HG03095 (cell line): ENCODE results near the gene ANOS1.
"Not testable (repeated sequence)": the region's sequence is repeated elsewhere in the genome, so short reads cannot be mapped to it uniquely, and the experiment has no call there.

Experiments used
- ATAC-seq: cut with Tn5 transposase; IDR thresholded peaks from one replicate; pipeline ENCODE4 v1.9.1; 2021; ENCODE audit warnings: moderate library complexity; ENCODE audit not compliant: unreplicated experiment

ANOS1 gene

GRCh38 chrX:8632924-8633323 is 99.0 kb downstream of the ANOS1 start:
- ATAC-seq, result no peak

GRCh38 chrX:8629871-8630270 is 102.1 kb downstream of the ANOS1 start:
- no peak for ATAC-seq

DNA sequence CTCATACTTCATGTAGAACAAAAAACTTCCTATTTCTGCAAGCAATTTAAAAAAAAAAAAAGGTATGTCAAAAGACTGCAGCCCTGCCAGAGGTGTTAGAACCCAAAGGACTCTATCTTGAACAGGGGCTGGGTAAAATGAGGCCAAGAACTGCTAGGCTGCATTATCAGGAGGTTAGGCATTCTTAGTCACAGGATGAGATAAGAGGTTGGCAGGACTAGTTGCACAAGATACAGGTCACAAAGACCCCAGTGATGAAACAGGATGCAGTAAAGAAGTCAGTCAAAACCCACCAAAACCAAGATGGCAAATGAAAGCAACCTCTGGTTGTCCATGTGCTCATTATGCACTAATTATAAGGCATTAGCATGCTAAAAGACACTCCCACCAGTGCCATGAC is 104.1 kb downstream of the ANOS1 start:
- ATAC-seq, result no peak

DNA sequence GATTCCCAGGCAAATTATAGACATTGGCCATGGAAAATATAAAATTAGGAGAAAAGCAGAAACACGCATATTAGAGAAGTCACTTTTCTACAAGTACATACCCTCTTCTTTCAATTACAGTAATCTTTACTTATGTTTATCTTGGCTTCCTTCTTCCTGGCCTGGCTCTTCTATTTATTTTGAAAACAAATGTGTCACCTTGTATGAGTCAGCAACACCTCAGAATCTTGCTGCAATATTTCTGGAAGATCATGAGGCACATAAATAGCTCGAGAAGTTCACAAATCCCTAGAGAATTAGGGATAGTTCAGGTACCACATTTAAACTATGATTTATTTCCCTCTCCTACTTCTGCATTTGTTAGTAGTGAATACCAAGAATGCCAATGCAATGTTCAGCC is 124.6 kb downstream of the ANOS1 start:
- ATAC-seq, result no peak

GRCh38 chrX:8604131-8604530 is 127.8 kb downstream of the ANOS1 start:
- ATAC-seq, result no peak

DNA sequence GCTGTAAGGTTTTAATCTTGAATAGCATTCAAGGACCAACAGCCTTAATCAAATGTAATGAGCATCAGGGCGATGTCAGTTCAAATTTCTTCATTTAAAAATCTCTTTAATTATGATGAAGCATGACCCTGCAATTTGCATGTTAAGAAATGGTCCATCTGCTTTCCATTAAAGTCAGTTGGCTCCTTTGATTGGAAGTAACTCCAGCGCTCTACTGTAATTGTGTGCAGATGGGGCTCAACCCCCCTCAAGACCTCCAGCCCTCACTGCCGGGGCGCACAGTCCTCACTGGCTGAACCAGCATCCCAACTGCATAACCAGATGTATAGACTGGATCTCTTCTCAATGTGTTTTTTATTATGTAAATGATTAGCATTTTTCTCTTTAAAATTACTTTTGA is 140.4 kb downstream of the ANOS1 start:
- ATAC-seq, result no peak

DNA sequence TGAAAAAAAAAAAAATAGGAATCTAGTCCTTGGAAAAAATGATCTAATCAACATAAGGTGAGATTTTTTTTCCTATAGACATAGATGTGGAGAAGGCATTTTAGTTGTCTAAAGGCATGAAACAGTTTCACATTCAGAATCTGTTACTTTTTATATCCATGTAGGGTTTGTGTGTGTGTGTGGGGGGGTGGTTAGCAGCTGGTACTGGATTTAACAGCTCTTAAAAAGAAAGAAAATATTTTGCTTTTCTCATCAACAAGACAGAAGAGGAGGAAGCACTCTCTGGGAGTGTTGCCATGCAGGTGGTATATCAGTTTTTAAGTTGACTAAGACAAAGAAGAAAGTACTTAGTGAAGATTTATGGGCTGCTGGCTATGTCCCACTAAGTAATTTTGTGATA is 145.0 kb downstream of the ANOS1 start:
- ATAC-seq, result no peak

DNA sequence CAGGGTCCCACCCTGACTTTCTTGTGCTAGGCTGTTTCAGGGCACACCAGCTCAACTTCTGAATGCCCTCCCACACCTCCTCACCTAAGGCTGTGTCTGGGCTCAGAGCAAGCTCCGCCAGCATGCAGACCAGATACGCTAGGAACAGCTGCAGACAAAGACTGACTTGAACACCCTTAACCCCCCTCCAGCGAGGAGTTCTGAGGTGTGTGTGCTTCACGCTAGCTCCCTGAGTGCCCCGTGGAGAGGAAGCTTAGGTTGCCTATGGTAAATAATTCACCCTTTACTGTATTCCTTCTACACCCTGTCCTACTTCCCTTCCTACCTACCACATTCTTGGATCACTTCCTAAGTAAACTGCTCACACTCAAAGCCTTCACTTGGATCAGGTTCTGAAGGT is 152.3 kb downstream of the ANOS1 start:
- ATAC-seq, result no peak

DNA sequence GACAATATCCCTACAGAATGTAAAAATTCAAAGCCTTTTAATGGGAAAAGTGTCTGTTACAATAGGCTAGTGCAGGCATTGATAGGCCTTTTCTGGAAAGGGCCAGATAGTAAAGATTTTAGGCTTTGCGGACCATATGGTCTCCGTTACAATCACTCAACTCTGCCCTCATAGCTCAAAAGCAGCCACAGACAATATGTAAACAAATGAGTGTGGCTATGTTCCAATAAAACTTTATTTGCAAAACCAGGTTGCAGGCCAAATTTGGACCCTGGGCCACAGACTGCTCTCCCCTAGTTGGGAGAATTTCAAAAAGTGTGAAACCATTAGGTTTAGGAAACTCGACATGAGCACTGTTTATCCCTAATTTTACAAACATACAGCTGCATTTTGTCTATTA is 155.1 kb downstream of the ANOS1 start:
- no peak for ATAC-seq

- ATAC-seq, result no peak
These were observed 166.2 kb downstream of the ANOS1 start for GRCh38 chrX:8565729-8566128.

GRCh38 chrX:8548446-8548845 is 183.5 kb downstream of the ANOS1 start:
- ATAC-seq, result no peak

GRCh38 chrX:8546715-8547114 is 185.2 kb downstream of the ANOS1 start:
- ATAC-seq, result no peak

DNA sequence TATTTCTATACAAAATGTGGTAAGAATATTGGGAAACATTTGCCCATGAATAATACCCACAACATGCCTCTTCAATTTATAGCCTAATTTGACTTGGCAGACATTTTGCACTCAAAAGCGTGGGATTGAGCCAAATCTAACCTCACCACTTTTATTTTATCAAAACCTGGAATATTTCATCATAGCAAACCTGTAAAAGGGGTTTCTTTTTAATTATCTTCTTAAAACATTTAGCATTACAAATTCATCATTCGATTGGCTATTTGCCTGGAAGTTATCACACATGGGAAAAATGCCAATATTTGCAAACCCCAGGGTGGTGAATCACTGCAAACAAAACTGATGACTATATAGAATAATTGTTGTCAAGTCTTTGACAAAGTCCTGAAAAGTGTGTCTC is 211.1 kb downstream of the ANOS1 start:
- no peak for ATAC-seq

- ATAC-seq, result no peak
These were observed 211.8 kb downstream of the ANOS1 start for GRCh38 chrX:8520178-8520577.

DNA sequence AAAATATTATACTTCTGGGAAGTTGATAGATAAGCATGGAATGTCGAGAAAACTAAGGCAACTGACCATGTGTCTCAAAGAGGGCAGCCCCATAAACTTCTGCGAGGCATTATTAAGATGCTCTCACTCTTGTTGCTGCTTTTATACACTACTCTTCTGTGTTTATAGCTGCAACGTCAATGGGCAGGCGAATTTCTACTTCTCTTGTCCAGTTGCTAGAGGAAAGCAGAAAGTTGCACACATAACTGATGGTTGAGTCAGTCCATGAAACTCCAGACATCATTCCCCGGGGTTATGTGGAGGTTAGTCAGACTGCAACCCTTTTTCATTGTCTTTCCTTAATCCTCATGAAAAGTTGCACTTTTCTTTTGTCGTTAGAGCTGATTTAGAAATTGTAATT is 227.5 kb downstream of the ANOS1 start:
- ATAC-seq, result no peak

DNA sequence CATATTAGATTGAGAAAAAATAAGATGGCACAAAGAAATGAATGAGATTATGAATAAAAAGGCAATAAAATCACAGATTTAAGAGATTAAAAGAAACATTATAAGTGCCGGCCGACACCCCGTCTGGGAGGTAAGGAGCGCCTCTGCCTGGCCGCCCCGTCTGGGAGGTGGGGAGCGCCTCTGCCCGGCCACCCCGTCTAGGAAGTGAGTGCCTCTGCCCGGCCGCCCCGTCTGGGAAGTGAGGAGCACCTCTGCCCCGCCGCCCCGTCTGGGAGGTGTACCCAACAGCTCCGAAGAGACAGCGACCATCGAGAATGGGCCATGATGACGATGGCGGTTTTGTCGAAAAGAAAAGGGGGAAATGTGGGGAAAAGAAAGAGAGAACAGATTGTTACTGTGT is 229.8 kb downstream of the ANOS1 start:
- not testable (repeated sequence) for ATAC-seq

GRCh38 chrX:8500203-8500602 is 231.7 kb downstream of the ANOS1 start:
- ATAC-seq, result no peak

DNA sequence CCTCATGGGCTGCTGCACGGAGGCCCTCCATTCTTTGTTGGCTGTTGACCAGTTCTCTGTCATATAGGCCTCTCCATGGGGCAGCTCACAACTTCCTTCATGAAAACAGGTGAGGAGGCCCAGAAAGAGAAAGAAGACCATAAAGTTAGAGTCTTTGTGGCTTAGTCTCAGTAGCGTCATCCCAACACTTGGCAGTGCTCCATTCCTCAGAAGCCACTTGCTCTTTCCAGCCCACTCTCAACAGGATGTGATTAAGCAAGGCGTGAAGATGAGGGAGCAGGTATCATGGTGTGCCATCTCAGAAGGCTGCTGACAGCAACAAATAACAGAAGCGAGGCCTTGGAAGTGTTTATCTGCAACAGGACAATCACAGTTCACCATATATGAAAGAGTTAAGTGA is 236.9 kb downstream of the ANOS1 start:
- not testable (repeated sequence) for ATAC-seq

GRCh38 chrX:8484360-8484949 is 247.5 kb downstream of the ANOS1 start:
- ATAC-seq, result no peak
